ENCODE measurements around the gene PITPNM2. TPM values are rescaled to one million over a fixed set of nuclear protein-coding genes. Genes with fewer than 3 reads are reported as not detected.
A peak's percentile ranks its signal among the peaks of the same experiment; 100 is the strongest.

The PITPNM2 gene
- 23.1 TPM for total RNA-seq
- long read RNA-seq, partial matches to known transcripts = 0 of 17 reads
- long read RNA-seq, other reads (novel, unspliced or antisense) = 17 of 17 reads

DNA sequence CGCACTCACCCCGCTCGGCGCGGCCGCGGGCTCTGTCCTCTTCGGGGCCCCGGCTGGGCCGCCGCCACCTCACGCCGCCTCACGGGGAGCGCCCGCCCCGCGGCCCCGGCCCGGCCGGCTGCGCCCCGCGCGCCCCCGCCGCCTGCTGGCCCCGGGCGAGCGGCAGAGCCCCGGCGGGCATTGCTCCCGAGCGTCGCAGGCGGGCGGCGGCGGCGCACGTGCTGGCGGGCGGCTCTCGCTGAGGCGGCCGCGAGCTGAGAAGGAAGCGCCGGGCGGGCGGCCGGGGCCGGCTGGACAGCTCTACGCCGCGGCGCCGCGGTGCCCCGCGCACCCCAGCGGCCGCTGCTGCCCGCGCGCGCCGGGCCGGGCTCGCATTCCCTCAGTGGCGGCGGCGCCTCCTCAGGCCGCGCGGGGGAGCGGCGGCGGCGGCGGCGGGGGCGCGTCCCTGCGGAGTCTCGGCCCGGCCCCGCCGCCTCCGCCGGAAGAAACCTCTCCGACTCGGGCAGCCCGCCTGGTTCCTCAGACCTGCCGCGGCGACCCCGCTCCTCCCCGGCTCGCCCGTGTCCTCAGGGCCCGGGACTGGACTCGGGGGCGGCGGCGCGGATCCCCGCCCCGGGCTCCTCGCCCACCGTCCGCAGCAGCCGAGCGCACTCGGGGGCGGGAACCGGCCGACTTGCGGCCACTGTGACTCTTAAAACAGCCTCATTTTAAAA lies at the start of gene PITPNM2:
PITPNM2 (minus strand) TSS at position 347 of the 713 bp plus-strand sequence. CDS start 116,500 bp downstream, outside the sequence.
- peak; percentile 91 for DNase-seq (ENCODE audit: low spot score)

DNA sequence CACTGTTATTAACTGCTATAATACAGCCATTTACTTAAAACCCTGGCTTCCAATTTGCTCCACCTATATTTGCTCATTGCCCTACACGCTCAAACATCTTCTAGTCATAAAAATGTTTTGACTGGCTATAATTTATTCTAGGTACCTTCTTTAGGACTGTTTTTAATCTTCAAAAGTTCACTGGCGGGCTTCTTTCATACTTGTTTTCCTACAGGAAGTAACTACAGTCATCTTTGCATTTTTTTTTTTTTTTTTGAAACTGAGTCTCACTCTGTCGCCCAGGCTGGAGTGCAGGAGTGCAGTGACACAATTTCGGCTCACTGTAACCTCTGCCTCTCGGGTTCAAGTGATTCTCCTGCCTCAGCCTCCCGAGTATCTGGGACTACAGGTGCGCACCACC lies 49.5 kb upstream of the PITPNM2 start:
- no peak for DNase-seq (ENCODE audit: low spot score)

DNA sequence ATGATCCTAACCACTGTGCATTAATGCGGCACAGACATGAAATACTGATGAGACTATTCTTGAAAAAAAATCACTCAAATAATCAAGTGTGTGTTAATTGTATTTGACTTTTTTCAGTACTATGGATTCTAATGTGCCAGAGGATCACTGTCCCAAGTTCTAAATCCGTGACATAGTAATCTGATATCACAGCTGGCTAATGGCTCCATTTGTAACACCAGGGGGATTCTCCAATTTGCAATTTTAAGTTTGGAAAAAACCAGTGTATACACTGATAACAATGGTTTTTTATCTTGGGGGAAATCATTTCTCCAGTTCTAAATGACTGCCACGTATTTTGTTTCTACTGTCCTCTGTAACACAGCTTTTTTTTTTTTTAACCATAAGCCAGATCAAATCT lies 49.0 kb upstream of the PITPNM2 start:
- no peak for DNase-seq (ENCODE audit: low spot score)

DNA sequence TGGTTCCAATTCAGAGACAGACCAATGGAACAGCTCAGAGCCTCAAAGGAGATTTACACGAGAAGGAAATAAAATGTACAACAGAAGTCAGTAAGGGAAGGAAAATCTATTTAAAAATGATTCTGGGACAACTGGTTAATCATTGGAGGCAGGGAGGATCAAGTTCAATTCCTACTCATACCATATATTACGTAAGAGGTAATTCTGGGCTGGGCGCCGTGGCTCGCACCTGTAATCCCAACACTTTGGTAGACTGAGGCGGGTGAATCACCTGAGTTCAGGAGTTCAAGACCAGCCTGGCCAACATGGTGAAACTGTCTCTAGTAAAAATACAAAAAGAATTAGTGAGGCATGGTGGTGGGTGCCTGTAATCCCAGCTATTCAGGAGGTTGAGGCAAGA lies 36.7 kb upstream of the PITPNM2 start:
- no peak for DNase-seq (ENCODE audit: low spot score)

DNA sequence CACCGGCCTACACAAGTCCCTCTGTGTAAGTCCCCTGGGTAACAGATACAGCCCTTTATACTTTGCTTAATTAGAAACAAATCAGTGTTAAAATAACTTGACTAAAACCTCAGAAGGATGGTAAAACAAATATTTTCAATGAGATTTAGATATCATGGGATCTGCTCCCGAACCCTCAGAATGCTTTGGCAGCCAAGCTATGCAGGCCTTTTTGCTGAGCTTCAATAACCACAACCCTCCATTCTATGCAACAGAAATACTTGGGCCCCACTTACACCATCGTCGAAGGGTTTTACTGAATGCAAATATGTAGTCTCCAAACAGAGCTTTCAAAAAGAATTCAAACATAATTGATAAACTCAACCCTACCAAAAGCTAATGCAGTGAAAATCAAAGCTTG lies 29.3 kb upstream of the PITPNM2 start:
- no peak for DNase-seq (ENCODE audit: low spot score)

DNA sequence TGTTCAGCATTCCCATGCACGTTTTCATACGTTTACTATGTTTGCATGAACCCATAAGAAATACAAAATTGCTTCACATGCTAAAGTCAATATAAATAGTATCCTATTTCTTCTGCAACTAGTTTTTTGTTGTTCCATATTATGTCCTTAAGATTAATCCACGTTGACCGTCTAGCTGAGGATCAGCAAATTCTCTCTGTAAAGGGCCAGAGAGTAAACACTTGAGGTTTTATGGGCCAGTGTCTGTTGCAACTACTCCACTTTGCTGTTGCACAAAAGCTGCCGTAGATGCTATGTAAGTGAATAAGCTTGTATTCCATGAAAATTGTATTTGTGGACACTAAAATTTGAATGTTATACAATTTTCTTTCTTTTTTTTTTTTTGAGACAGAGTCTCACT lies 21.1 kb upstream of the PITPNM2 start:
- no peak for DNase-seq (ENCODE audit: low spot score)

DNA sequence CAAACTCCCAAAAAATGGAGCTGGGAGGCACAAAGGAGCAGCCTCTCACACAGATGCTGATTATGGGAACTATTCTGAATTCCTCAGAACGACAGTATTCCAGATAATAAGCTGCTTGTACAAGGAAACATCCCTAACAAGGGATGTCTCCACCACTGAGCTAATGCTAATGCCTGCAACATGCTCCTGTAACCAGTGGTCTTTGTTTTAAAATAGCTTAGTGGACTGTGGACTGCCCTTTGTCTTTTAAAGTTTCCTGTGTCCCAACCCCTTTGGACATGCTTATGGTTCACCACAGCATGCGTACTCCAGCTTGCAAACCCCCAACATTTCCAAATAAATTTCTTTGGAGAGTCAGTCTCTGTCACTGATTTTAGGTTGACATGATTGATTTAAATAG lies 16.4 kb upstream of the PITPNM2 start:
- DNase-seq (ENCODE audit: low spot score) = no peak

DNA sequence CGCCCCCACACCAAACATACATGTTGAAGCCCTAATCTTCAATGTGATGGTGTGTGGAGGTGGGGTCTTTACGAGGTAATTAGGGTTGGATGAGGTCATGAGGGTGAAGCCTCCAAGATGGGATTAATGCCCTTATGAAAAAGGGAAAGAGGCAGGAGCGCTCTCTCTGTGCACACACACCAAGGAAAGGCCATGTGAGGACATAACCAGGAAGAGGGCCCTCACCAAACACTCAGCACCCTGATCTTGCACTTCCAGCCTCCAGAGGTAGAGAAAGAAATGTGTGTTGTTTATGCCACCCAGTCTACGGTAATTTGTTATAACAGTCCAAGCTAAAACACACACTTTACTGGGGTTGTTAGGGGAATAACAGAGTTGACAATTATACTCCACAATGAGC lies 14.6 kb upstream of the PITPNM2 start:
- DNase-seq (ENCODE audit: low spot score) = no peak

DNA sequence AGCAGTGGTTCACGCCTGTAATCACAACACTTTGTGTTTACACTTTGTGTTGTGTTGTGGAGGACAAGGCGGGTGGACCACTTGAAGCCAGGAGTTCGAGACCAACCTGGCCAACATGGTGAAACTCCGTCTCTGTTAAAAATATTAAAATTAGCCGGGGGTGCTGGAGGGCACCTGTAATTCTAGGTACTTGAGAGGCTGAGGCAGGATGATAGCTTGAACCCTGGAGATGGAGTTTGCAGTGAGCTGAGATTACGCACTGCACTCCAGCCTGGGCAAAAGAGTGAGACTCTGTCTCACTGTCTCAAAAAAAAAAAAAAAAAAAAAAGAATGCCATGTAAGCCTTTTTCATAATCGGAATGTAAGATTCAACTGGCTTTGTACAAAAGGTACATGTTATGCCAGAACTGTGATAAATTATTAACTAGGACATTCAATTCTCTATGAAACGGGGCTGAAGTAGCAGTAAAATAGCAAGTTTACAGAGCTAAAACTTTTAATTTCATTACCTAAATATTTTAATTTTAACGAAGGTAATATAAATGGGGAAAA lies 13.9 kb upstream of the PITPNM2 start:
- DNase-seq (ENCODE audit: low spot score) = no peak

DNA sequence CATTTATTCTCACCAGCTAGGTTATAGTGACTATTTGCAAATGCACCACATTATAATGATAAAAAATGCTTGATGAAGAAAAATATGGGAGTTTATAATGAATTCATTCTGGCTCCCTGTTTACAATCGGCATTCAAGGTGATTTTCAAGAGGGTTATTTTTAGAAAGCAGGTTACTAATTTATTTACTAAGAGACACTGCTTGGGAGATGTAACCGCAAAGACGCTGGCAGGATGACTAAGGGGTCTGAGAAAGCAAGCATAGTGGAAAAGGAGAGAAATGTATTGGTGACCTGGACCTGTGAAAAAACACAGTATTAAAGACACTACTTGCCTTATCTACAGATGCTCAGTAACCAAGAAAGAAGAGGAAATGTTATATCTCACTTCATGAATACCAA lies 13.3 kb upstream of the PITPNM2 start:
- no peak for DNase-seq (ENCODE audit: low spot score)

DNA sequence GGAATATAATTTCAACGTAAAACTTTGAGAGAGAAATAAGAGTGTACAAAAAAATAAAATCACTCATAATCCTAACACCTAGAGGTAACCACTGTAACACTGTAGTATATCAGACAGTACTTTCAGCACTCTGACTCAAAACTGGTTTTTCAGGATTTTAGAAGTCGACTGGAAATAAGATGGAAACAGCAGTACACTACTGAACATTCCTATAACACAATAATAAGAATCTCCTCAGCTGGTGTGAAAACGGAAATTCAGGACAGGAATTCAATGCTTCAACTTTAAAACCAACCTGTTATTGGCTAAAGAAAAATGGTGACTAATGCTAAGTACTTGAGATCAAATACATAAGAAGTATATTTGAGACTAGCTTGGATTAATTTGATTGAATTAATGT lies 12.3 kb upstream of the PITPNM2 start:
- no peak for DNase-seq (ENCODE audit: low spot score)

DNA sequence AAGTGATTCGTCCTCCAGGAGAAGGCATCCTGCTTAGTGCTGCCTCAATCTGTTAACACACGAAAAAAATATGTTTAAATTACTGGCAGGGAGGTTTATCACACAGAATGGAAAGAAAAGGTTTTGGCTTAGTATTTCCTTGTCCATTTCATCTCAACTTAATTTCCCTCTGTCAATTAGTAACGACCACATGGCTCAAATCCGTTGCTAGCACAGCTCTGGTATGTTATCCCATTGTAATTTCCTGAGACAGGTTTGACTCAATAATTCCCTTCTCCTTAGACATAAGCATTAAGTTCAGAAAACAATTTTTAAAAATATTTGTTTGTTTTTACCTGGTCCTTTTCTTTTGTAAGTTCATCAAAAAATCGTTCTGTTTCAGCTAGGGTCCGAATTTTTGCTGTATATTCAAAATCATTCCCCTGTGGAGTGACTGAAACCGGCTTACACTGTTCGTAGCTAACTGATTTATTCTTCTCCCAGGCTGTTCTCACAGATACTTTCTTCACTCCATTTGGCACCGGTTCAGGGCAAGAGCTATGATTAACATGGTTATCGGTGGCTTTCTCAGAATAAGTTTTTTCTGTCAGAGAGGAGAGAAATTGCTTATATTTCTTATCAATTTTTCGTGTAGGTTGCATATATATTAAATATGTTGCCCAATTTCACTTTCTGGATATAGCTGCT lies 10.1 kb upstream of the PITPNM2 start:
- DNase-seq (ENCODE audit: low spot score) = no peak

DNA sequence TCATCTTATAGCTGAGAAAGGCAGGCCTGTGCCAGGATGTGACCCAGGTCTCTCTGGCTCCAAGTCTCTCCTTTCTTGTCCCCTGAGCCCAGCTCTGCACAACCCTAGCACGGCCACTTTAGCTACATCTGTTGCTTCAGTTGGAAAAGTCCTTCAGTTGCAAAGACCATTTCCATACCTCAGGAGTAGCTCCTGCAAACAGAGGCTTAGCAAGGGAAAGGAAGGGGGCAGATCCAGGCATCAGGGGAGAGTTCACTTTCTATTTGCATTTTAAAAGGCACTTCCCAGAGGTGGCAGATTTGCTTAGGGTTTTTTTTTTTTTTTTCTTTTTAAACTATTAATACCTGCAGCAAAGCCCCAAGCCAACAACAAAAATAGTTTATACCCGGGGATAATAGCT lies 3.0 kb upstream of the PITPNM2 start:
- no peak for DNase-seq (ENCODE audit: low spot score)

DNA sequence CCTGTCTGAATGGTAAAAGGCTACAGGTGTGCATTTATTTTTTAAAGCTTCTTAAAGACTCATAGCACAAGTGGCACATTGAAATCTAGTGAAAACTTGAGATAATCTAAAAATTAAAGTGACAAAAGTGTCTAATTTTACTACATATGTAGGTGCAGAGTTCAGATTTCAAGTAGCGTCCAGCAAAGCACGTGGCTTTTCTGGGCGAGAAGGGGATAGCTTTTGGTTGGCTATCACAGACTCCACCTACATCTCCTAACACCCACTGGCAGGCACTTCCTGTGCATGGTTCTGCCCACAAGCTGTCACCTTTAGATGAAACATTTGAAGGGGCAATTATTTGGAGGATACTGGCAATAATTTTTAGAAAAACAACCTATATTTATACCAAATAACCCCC lies 1.9 kb upstream of the PITPNM2 start:
- DNase-seq (ENCODE audit: low spot score) = no peak

DNA sequence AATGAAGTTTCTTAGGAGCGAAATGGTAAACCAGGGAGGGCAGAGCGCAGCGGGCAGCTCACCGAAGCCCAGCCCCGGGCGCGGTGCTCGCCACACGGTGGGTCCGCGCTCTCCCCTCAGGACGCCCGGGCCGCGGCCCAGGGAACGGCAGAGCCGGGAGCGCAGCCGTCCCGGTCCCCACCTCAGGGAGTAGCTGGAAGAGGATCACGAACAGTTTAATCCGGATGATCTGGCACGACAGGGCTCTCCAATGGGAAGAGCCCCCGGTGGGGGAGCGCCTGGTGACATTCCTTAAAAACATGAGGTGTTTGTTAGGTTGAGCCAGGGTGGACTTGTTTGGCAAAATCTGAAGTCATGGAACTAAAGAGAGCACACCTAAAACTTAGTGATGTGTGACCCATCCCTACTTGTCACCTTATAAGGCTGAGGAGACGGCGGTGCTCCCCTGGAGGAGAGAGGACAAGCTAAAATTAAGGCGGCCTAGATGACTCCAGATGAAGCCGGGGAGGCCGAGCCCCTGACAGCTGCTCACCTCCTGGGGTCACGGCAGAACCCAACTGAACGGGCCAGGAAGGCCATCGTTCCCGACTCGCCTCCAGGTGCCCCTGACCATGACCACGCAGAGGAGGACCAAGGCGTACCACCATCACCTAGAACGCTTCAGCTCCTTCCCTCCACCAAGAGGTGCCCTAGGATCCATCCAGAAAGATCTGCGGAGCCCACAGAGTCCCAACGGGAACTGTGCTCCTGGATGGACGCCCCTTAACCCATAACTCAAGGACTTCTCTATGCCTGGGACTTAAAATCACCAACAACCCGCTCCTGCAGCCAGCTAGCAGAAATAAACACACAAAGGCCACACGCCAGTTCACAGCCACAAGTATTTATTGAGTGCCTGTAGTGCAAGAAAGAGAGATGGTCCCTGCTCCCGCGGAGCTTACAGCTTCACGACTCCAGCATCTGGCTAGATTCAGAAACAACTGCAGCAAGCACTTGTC lies 866 bp upstream of the PITPNM2 start:
- DNase-seq (ENCODE audit: low spot score) = no peak

DNA sequence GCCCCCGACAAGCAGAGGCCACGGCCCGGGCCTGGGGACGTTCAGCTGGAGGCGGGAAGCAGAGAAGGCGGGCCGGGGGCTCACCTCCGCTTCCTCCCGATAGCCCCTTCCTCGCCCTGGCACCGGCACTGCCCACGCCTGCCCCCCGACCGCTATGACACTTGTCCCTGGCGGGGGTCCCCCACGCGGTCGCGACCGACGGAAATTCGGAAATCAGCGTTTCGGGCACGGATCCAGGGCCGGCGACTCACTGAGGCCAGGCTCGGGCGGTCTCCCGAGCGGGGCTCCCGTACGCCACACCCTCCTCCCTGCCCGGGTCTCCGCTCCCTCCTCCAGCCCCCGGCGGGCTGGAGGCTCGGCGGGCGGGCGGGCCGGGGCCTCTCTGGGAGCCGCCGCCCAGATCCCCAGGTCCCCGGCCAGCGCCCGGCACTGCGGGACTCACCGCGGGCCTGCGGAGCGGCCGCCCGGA lies 581 bp downstream of the PITPNM2 start:
- DNase-seq (ENCODE audit: low spot score) = peak; percentile 86

DNA sequence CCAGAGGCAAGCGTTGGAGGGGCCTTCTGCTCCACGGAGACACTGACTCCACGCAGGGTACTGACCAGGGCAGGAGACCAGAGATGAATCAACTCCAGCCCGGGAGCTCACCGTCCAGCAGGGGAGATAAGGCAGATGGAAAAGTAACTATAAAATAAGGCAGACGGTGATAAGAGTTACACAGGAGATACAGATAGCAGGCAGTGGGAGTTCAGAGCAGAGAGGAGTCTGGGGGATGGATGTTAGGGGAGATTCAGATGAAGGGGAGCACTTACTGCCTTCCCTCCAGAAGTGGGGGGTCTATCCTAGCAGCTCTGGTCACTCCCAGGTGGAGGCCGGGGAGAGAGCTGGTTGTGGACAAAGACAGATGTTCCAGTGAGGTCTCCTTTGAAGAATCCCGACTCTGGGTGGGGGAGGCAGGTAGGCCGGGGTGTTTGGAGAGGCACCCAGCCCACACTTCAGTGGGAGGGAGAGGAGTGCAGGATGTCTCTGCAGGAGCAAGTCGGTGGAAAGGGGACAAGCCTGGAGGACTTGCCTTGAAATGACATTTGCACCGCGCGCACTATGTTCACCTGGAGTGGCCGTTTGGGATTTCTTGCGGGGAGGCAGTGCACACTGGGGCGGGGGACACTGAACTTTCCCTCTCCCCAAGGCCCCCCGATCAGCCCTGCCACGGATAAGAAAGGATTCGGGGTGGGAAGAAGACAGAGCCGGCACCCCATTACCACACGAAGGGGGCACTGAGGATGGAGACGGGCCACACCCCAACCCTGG lies 1.2 kb downstream of the PITPNM2 start:
- DNase-seq (ENCODE audit: low spot score) = peak; percentile 78

DNA sequence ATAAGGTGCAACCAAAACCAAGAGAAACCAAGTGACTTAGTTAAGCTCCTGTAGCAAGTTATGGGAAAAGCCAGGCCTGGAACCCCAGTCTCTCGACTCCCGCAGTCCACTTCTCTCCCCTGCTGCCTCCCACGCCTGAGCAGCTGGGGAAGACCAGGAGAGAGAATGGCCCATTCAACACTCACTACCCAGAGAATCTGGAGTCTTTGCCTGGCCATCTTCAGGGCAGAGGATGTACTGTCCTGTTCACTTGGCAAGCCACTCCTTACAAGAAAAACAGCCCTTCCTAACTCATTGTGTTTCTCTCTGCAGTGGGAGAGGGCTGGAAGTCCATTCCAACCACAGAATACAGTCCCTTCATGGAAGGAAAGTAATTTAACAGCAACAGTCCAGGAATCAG lies 1.8 kb downstream of the PITPNM2 start:
- DNase-seq (ENCODE audit: low spot score) = no peak

DNA sequence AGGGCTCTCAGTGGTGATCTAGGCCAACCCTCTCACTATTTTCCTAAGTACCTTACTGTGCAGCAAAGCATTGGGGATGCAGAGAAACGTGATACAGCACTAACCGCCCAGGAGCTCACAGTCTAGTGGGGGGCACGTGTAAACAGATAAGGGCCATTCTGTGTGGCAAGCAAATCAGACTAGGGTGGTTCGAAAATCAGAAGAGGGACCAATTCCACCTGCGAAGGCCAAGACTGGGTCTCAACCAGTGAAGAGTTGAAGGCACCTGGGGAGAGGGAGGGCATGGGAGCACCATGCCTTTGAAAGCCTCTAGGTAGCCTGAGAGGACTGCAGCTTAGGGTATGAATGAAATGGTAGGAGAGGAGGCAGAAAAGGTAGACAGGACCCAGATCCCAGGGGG lies 2.2 kb downstream of the PITPNM2 start:
- no peak for DNase-seq (ENCODE audit: low spot score)

DNA sequence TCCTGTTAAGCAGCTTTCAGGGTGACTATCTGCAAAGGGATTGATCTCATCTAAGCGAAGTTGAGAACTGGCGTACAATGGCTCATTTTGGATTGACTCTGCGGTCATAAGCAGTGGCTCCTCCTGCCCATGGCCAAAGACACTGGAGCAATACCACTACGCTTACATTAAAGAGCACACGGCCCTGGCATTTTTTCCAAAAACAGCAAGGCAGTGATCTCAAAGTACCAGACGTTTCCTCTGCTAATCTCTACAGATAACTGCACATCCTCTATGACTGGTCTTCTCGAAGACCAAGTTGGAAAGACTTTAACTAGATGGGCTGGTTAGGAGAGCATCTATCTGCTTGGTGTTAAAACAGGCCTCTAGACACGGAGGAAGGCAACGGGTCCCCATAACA lies 2.7 kb downstream of the PITPNM2 start:
- DNase-seq (ENCODE audit: low spot score) = no peak
